Cerebellar nuclear complex (tissue), 1 donor: ENCODE measurements around the gene WWOX.

ENCODE experiments used
- DNase-seq, 2 experiments: peaks; one replicate each; lab custom pipeline; 2025; lab: John Stamatoyannopoulos, UW

The WWOX gene

GRCh38 chr16:78146807-78147206, 47.4 kb downstream of the WWOX start:
- no peak for DNase-seq

DNA sequence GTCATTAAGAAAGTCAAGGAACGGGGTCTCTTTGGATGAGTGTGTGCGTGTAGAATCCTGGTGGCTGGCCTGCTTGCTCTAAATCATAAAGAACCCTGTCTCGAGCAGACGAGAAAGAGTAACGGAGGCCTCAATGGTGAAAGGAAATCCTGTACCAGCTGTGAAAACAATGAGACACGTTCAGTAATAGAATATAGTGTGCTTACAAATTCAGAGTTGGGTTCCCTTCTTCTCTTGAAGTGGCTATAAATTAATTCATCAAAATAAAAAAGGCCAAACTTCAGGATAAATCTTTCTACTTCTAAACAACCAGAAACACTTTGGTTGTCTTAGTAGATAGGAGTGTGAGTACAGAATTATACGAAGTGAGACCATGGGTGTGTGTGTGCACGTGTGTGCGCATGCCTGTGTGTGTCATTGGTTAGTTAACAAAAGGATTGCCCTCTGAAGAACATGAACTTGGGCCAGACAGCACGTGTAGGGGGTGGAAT, 48.5 kb downstream of the WWOX start:
- DNase-seq, result no peak

- no peak for DNase-seq
Measured at GRCh38 chr16:78150233-78150632, 50.8 kb downstream of the WWOX start.

DNA sequence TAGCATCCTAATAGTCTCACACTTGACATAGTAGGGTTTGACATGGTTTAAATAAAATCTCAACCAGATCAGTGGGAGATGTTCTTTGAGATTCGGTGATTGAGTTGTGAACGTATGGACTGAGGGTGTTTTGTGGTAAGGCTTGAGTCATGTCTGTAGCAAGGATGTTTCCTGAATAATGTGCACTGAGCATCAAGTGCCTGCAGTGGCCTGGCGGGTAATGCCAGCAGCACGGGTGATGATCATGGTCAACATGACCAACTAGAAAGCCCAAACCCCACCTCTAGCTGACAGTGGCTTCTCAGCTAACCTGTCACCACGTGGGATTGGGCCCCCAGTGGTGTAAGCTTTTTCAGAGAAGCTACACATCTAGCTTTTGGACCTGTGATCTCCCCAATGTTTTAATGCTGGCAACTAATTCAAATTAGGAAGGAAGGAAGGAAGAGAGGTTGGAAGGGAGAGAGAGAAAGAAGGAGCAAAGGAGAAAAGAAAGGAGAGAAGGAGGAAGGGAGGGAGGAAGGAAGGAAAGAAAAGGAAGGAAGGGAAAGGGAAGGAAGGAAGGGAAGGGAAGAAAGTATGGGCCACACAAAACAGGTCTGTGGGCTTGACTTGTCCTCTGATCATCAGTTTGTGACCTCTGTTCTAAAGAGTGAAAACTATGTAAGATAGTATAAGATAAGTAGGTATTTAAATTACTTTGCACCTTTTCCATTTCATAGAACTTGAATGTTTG, 55.4 kb downstream of the WWOX start:
- no peak for DNase-seq

GRCh38 chr16:78155791-78156345, 56.4 kb downstream of the WWOX start:
- no peak for DNase-seq

DNA sequence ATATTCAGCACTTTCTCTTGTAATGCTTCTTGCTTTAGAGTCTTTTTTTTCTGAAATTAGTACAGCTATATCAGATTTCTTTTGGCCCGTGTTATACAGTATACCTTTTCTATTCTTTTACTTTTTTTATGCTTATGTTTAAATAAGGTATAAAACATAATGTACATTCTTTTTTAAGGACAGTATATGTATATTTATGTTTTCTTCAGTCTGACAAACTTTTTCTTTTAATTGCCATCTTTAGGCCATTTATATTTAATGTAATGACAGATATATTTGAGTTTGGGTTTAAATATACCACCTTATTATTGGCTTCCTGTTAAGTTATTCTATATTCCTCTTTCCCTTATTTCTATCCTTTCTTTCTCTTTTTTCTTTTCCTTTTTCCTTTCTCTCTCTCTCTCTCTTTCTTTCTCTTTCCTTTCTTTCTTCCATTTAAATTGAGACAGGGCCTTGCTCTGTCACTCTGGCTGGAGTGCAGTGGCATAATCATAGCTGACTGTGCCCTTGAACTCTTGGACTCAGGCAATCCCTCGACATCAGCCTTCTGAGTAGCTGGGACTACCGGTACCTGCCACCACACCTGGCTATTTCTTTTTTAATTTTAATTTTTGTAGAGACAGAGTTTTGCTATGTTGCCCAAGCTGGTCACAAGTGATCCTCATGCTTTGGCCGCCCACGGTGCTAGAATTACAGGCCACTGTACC, 61.7 kb downstream of the WWOX start:
- no peak for DNase-seq

GRCh38 chr16:78163772-78164670, 64.6 kb downstream of the WWOX start:
- no peak for DNase-seq

DNA sequence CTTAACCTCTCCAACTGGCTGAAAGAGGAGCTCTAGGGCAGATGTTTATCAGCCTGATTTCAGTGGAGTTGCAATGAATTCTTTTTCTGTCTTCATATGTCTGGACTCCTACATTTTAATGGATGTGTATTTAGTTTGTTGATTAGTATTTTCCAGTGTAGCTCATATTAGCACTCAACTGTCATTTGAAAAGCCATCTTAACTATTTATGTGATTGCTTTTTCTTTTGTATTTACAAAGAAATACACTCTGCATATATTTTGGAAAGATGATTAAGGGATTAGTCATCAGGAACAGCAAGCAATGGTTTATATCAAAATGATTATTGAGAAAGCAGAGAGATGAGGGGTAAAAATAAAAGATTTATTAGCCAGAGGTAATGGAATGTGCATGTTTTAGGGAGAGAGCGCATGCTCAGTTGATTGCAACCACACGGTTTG, 71.1 kb downstream of the WWOX start:
- DNase-seq, result no peak

DNA sequence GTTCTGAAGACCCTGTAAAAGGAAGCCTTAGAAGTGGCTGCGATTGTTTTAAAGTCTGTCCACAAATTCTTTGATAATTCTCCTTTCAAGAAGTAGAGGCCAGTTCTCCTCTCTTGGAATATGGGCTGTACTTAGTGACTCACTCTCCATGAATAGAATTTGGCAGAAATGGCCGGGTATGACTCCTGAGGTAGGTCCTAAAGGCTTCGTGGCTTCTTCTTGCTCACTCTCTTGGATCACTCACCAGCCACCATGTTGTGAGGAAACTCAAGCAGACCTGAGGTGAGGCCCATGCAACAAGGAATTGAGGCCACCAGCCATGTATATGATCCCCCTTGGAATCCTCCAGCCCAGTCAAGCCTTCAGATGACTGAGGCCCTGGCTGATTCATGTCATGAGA, 75.8 kb downstream of the WWOX start:
- DNase-seq, result no peak

DNA sequence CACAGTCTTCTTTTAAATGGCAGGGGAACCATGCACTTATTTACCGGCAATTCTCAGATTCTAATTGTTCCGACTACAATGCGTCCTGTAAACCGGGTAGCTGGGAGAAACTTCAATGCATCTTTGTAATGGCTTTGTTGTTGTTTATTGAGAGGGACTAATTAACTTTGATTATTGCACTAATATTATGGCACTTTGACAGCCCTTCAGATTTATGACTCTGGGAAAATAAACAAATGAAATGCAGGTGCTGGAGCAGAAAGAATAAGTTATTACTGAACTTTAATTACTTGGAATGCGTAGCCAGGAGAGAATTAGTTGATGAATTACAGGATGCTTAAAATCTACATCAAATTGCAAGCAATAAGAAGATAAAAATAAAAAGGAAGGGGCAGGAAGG, 77.0 kb downstream of the WWOX start:
- DNase-seq, result no peak

DNA sequence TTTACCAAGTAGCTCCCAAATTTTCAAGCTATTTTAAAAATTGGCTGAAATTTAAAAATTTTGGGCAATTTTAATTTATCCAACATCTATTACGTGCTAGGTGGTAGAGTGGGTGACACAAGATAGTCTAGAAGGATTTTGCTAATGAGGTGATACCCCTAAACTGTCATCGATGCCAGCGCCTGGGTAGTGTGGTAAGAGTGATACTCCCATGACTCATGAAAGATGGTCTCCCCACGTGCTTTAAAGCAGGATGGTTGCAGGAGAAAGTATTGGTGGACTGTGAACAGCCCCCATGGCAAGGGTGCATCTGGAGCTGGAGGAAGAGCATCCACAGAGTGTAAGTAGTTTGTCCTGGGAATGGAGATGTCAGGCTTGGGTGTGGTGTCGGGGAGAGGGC, 77.8 kb downstream of the WWOX start:
- DNase-seq, result no peak

DNA sequence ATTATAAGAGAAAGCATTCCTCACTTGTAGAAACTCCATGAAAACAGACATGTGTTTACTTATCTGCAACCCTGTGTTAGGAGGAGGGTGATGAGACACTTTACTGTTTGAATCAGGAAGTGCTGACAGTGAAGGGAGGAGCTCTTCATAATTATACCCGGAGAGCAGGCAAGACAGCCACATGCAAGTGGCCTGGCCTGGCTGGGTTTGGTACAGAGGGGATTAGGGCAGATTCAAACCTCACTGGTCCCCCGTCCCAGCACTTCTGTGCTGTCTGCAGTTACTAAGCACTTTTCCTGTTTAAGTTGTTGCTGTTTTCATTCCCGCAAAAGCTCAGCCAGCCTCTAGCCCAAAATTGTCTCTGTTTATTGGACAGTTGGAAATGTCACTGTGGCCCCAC, 78.5 kb downstream of the WWOX start:
- no peak for DNase-seq

GRCh38 chr16:78179666-78180065, 80.2 kb downstream of the WWOX start:
- DNase-seq, result no peak

DNA sequence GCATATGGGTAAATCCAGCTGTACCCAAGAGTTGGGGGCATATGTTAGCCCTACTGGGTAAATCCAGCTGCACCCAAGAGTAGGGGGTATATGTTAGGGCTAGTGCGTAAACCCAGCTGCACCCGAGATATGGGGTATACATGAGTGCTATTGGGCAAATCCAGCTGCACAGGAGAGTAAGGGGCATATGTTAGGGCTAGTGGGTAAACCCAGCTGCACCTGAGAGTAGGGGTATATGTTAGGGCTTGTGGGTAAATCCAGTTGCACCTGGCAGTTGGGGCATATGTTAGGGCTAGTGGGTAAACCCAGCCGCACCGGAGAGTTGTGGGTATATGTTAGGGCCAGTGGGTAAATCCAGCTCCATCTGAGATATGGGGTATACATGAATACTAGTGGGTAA, 80.9 kb downstream of the WWOX start:
- no peak for DNase-seq

- peak in 1 of 2 experiments; percentile 54 for DNase-seq
Measured at GRCh38 chr16:78183437-78184237, 84.2 kb downstream of the WWOX start.

DNA sequence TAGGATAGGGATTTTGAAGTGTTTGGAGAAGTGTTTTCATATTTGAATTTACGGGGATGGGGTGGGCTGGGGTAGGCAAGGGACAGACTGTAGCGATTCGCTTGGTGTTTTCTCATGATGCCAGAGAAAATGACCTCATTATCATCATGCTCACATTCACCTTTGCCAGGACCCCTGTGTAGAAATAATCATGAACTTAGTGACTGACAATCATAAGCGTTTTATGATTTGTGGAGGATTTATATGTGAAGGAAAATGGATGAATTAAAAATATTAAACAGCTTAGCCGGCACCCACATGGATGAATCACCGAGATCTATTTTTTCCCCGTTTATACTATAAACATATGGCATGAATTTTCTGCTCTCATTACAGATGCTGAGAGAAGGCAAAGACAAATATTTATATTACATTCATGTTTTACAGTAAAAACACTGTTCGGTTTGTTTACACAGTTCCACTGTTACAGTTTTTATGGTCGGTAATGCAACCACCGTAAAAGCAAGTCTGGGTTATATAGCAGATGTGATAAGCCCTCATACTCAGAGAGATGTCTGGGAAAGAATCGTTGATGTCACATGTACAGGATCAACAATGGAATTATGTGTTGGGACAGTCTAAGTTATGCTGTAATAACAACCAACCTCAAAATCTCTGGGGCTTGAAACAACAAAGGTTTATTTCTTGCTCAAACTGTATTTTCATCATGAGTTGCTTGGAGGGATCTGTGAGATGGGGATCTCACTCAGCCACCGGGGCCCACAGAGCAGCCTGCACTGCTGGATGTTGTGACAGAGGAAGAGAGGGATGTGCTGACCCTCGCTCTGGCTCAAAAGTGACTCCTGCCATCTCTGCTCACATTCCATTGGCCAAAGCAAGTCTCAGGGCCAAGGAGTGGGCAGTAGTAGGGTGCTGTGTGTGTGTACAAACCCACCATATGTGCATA, 85.1 kb downstream of the WWOX start:
- DNase-seq, result no peak

DNA sequence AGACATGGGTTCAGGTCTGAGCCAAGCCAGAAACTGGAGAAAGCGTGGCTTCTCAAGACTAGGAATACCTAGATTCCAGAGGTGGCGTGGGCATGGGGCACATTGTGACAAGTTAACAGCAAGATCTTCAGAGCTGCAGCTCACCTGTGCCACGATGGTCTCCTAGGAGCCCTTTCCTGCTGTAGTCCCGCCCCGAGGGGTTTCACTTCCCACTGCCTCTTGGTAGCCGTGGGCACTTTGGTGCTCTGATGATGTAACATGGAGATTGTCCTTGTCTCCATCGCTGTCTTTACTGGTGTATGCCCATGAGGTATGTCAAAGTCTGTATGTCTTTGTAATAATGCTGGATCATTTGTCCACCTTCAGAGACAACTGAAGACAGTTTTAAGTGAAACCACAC, 89.7 kb downstream of the WWOX start:
- DNase-seq, result no peak

DNA sequence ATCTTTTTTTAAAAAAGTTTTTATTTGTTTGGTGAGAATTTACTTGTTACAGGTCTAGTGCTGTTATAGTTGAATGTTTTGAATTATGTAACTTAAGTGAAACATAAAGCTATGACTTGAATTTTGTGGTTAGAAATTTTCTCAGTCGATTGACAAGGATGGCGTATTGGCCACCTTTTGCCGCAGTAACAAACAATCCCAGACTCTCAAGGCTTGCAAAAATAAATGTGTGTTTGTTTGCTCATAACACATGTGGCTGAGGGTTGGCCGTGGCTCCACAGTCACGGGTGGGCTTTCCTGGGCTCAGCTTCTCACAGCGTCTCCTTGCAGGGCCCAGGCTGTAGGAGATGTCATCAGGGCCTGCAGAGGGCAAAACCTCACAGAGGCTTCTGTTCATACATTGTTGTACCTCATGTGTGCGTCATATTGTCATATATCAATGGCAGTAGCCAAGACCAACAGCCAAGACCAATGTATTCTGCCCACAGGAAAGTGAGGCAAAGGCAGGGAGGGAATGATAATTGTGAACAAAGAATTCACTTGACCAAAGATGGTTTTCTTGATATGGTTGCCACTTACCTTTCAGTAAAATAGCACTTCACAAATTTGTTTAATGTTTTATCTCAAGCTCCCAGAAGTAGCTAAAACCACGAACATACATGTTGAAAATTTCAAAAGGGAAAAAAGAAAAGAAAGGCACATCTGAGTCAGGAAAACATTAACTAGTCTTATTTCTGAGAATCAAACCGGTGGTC, 93.5 kb downstream of the WWOX start:
- DNase-seq, result no peak

GRCh38 chr16:78194948-78195347, 95.5 kb downstream of the WWOX start:
- DNase-seq, result no peak
